IMR-90 (cell line): ENCODE measurements around the gene BSPRY. TPM values are rescaled to one million over a fixed set of nuclear protein-coding genes. Genes with fewer than 3 reads are reported as not detected.
A peak's percentile ranks its signal among the peaks of the same experiment; 100 is the strongest.

Source experiments
- ATAC-seq: fragments of 200-7000 bp; cut with Tn5 transposase; 2 replicates; pipeline ENCODE4 v1.9.1; 2020; ENCODE audit warnings: low read depth, mild to moderate bottlenecking, moderate library complexity
- Bru-seq: library from RNA; stranded (reverse); fragments of 400-500 nt; gene quantifications from one replicate; lab custom pipeline; 2021; lab: Mats Ljungman, UMichigan
- BruChase-seq, 2 experiments: library from RNA; stranded (reverse); fragments of 400-500 nt; gene quantifications; one replicate each; lab custom pipeline; 2021; lab: Mats Ljungman, UMichigan
- BruUV-seq: library from RNA; stranded (reverse); fragments of 400-500 nt; replicated peaks from 2 replicates; lab custom pipeline; 2021; lab: Mats Ljungman, UMichigan
- CTCF ChIA-PET: fragments of 300-600 bp; formaldehyde crosslinking; extraction: SDS; loops from one replicate; lab custom pipeline; 2021; ENCODE audit warnings: antibody characterized with exemption; lab: Yijun Ruan, JAX
- POLR2A ChIA-PET: fragments of 300-600 bp; sonication (Branson Sonifier 250); formaldehyde crosslinking; loops from one replicate; lab custom pipeline; 2022; ENCODE audit warnings: antibody characterized with exemption; ENCODE audit not compliant: unreplicated experiment; lab: Charles Lee
- DNase-seq: peaks from one replicate; pipeline ENCODE4 v3.0.0; 2013
- H2AFZ ChIP-seq: replicated peaks from 2 replicates; pipeline ENCODE3; 2013; ENCODE audit warnings: low read length, mild to moderate bottlenecking; ENCODE audit not compliant: poor library complexity
- H2AK5ac ChIP-seq: 2 replicates; pipeline ENCODE4 v1.6.1; 2013; ENCODE audit warnings: low read depth, low read length, inconsistent platforms
- H2AK9ac ChIP-seq: replicated peaks from 2 replicates; pipeline ENCODE3; 2013; ENCODE audit warnings: mild to moderate bottlenecking, low read depth, low read length, moderate library complexity; ENCODE audit not compliant: poor library complexity
- H2BK120ac ChIP-seq: 2 replicates; pipeline ENCODE4 v1.6.1; 2013; ENCODE audit warnings: low read depth, low read length, inconsistent platforms
- H2BK15ac ChIP-seq: 3 replicates; pipeline ENCODE4 v1.6.1; 2013; ENCODE audit warnings: low read depth, low read length, inconsistent platforms
- H2BK20ac ChIP-seq: 2 replicates; pipeline ENCODE4 v1.6.1; 2013; ENCODE audit warnings: low read depth, mild to moderate bottlenecking, inconsistent platforms, low read length, moderate library complexity
- H2BK5ac ChIP-seq: 2 replicates; pipeline ENCODE4 v1.6.1; 2013; ENCODE audit warnings: mild to moderate bottlenecking, low read depth, low read length, inconsistent platforms; ENCODE audit not compliant: poor library complexity, severe bottlenecking
- H3K14ac ChIP-seq: replicated peaks from 2 replicates; pipeline ENCODE4 v1.6.1; 2013; ENCODE audit warnings: low read depth, low read length, inconsistent platforms
- H3K18ac ChIP-seq: 2 replicates; pipeline ENCODE4 v1.6.1; 2013; ENCODE audit warnings: low read depth, low read length, control low read depth
- H3K23ac ChIP-seq: 2 replicates; pipeline ENCODE4 v1.6.1; 2013; ENCODE audit warnings: low read depth, low read length, inconsistent platforms
- H3K27ac ChIP-seq: 2 replicates; pipeline ENCODE4 v1.5.1; 2013; ENCODE audit warnings: mild to moderate bottlenecking, control low read depth, low read length; ENCODE audit not compliant: insufficient read depth
- H3K27me3 ChIP-seq: 2 replicates; pipeline ENCODE4 v1.6.1; 2013; ENCODE audit warnings: low read length; ENCODE audit not compliant: control insufficient read depth, insufficient read depth
- H3K36me3 ChIP-seq: 2 replicates; pipeline ENCODE4 v1.6.1; 2013; ENCODE audit warnings: low read length, mixed read lengths; ENCODE audit not compliant: control insufficient read depth, insufficient read depth
- H3K4ac ChIP-seq: 2 replicates; pipeline ENCODE4 v1.6.1; 2013; ENCODE audit warnings: low read depth, low read length, inconsistent platforms
- H3K4me1 ChIP-seq: 2 replicates; pipeline ENCODE4 v1.6.1; 2013; ENCODE audit warnings: low read length, mixed read lengths; ENCODE audit not compliant: control insufficient read depth, insufficient read depth
- H3K4me2 ChIP-seq: 2 replicates; pipeline ENCODE4 v1.6.1; 2013; ENCODE audit warnings: low read depth, mild to moderate bottlenecking, control low read depth, low read length, moderate library complexity
- H3K4me3 ChIP-seq: 2 replicates; pipeline ENCODE4 v1.5.1; 2013; ENCODE audit warnings: low read depth, mild to moderate bottlenecking, control low read depth, low read length, moderate library complexity; ENCODE audit not compliant: insufficient read depth
- H3K56ac ChIP-seq: 2 replicates; pipeline ENCODE4 v1.6.1; 2013; ENCODE audit warnings: low read length, inconsistent platforms; ENCODE audit not compliant: insufficient read depth; ENCODE audit errors: extremely low read depth
- H3K79me1 ChIP-seq, 2 experiments: 2 replicates each; pipeline ENCODE4 v1.6.1; 2013; ENCODE audit warnings: low read length in 2 of 2, inconsistent platforms in 1 of 2, low read depth in 1 of 2
- H3K9ac ChIP-seq: 2 replicates; pipeline ENCODE4 v1.6.1; 2013; ENCODE audit warnings: low read depth, low read length, control low read depth
- H3K9me1 ChIP-seq: 2 replicates; pipeline ENCODE4 v1.6.1; 2013; ENCODE audit warnings: low read length, inconsistent platforms; ENCODE audit not compliant: insufficient read depth
- H3K9me3 ChIP-seq: 2 replicates; pipeline ENCODE4 v1.6.1; 2013; ENCODE audit warnings: low read length; ENCODE audit not compliant: control insufficient read depth, insufficient read depth
- H4K20me1 ChIP-seq: 2 replicates; pipeline ENCODE4 v1.6.1; 2013; ENCODE audit warnings: low read length, inconsistent platforms; ENCODE audit not compliant: insufficient read depth
- H4K5ac ChIP-seq: 2 replicates; pipeline ENCODE4 v1.6.1; 2013; ENCODE audit warnings: mild to moderate bottlenecking, low read depth, low read length, control low read depth
- H4K8ac ChIP-seq, 2 experiments: 2 replicates each; pipeline ENCODE4 v1.6.1; 2013; ENCODE audit warnings: low read depth in 2 of 2, low read length in 2 of 2, control low read depth in 1 of 2, inconsistent platforms in 1 of 2
- H4K91ac ChIP-seq: 2 replicates; pipeline ENCODE4 v1.6.1; 2013; ENCODE audit warnings: low read depth, low read length, inconsistent platforms; ENCODE audit not compliant: insufficient read depth
- CTCF ChIP-seq: conservative IDR thresholded peaks from 2 replicates; pipeline ENCODE4 v1.5.1; 2012; ENCODE audit warnings: mild to moderate bottlenecking, low read depth, low read length, improper control_type of control experiment
- ELK1 ChIP-seq: fragments of 150-350 bp; IDR thresholded peaks from 2 replicates; pipeline ENCODE4 v1.6.1; 2016; ENCODE audit warnings: low read depth, mild to moderate bottlenecking, low read length, moderate library complexity, borderline replicate concordance
- FOS ChIP-seq: fragments of 150-350 bp; IDR thresholded peaks from 2 replicates; pipeline ENCODE4 v1.6.1; 2016; ENCODE audit warnings: low read depth, low read length
- MAZ ChIP-seq: IDR thresholded peaks from 2 replicates; pipeline ENCODE4 v1.6.1; 2012; ENCODE audit warnings: low read depth, mild to moderate bottlenecking, low read length, improper control_type of control experiment, moderate library complexity, borderline replicate concordance
- MXI1 ChIP-seq: IDR thresholded peaks from 2 replicates; pipeline ENCODE4 v1.6.1; 2012; ENCODE audit warnings: low read depth, mild to moderate bottlenecking, low read length, moderate library complexity, borderline replicate concordance
- NFE2L2 ChIP-seq: fragments of 150-350 bp; IDR thresholded peaks from 2 replicates; pipeline ENCODE4 v1.6.1; 2016; ENCODE audit warnings: low read depth, mild to moderate bottlenecking, low read length
- POLR2A ChIP-seq: IDR thresholded peaks from 2 replicates; pipeline ENCODE4 v1.6.1; 2012; ENCODE audit warnings: mild to moderate bottlenecking, low read depth, low read length
- RAD21 ChIP-seq: IDR thresholded peaks from 2 replicates; pipeline ENCODE4 v1.6.1; 2012; ENCODE audit warnings: low read length, improper control_type of control experiment
- RCOR1 ChIP-seq: IDR thresholded peaks from 2 replicates; pipeline ENCODE4 v1.6.1; 2012; ENCODE audit warnings: mild to moderate bottlenecking, low read length, improper control_type of control experiment; ENCODE audit not compliant: insufficient replicate concordance
- RFX5 ChIP-seq: IDR thresholded peaks from 2 replicates; pipeline ENCODE4 v1.8.0; 2012; ENCODE audit warnings: low read depth, mild to moderate bottlenecking, low read length, moderate library complexity
- SMC3 ChIP-seq: fragments of 150-350 bp; IDR thresholded peaks from 2 replicates; pipeline ENCODE4 v1.6.1; 2016; ENCODE audit warnings: low read depth, mild to moderate bottlenecking, antibody characterized with exemption, low read length, moderate library complexity
- USF2 ChIP-seq: fragments of 150-350 bp; IDR thresholded peaks from 2 replicates; pipeline ENCODE4 v1.6.1; 2017; ENCODE audit warnings: mild to moderate bottlenecking, antibody characterized with exemption, low read length, low read depth
- WGBS, 2 experiments: methylation state at CpG; one replicate each; pipeline versions ENCODE4 v1.1.5 to v1.1.7; 2013; ENCODE audit warnings: missing lambda C conversion rate in 2 of 2; ENCODE audit not compliant: insufficient read length in 1 of 2; ENCODE audit errors: extremely low coverage in 2 of 2; 5-methylcytosine and 5-hydroxymethylcytosine counted together
- dilution Hi-C: fragments of 300-500 bp; cut with HindIII; formaldehyde crosslinking; loops from one replicate; pipeline ENCODE4 v1.14.3; 2018; ENCODE audit warnings: low sequenced_read_pairs; ENCODE audit not compliant: unreplicated experiment
- in situ Hi-C: fragments of 300-500 bp; cut with MboI; formaldehyde crosslinking; loops from 3 replicates; pipeline ENCODE4 v1.14.3; 2019; ENCODE audit warnings: low sequenced_read_pairs, inconsistent platforms, mixed read lengths
- intact Hi-C: fragments of 100-400 bp; cut with micrococcal nuclease; formaldehyde crosslinking; loops from 2 replicates; pipeline ENCODE4 v1.10.0; 2022
- long read RNA-seq: library from polyadenylated mRNA; unstranded; transcript quantifications from one replicate; pipeline ENCODE4 v2.0.0, GENCODE V29; 2021; ENCODE audit not compliant: unreplicated experiment
- polyA plus RNA-seq, 3 experiments: library from polyadenylated mRNA; depleted of rRNA; stranded (reverse); fragments of >200 nt; gene quantifications; 2 replicates each; pipeline ENCODE4 v1.2.3, GENCODE V29; 2012; ENCODE audit warnings: low replicate concordance in 1 of 3
- total RNA-seq: library from RNA; depleted of rRNA; stranded (reverse); fragments of >200 nt; gene quantifications from 2 replicates; pipeline ENCODE4 v1.2.3, GENCODE V29; 2012; rRNA removed

The BSPRY gene
- total RNA-seq (not detected in 2 replicates), polyA plus RNA-seq (2012; rRNA removed) (not detected in 2 replicates), Bru-seq, nascent RNA (percentile 8 among the genes with signal in this experiment), BruChase-seq, experiment 1, labeled RNA remaining after a 6-hour chase (percentile 16 among the genes with signal in this experiment), BruChase-seq, experiment 2, labeled RNA remaining after a 2-hour chase (percentile 7 among the genes with signal in this experiment)
- polyA plus RNA-seq (2012; cell fraction: cytosol; rRNA removed): not detected in 2 replicates
- polyA plus RNA-seq (2012; cell fraction: nucleus; rRNA removed; ENCODE audit: low replicate concordance): not detected in 2 replicates
- long read RNA-seq: 0 reads

GRCh38 chr9:113349445-113350094 lies at the start of gene BSPRY:
TSS of gene BSPRY (plus strand) at chr9:113349541. CDS start at chr9:113349580, 39 bp downstream.
- Histone ChIP-seq H4K20me1 (no peaks in the 10 kb centered on the region), H2BK5ac (no peak within 1 kb of the TSS), H3K14ac (no peak within 1 kb of the TSS), H2AK9ac (no peak within 1 kb of the TSS), H2BK20ac (no peak within 1 kb of the TSS), H3K4ac (no peak within 1 kb of the TSS), H2BK15ac (no peak within 1 kb of the TSS), H3K9ac (no peak within 1 kb of the TSS), H3K79me1 (no peaks in the 10 kb centered on the region), H3K27me3 (peaks cover 66% of the 10 kb centered on the region), H2AFZ (peak within 1 kb of the TSS; percentile 12), H3K56ac (no peak within 1 kb of the TSS), H3K9me3 (no peaks in the 10 kb centered on the region), H4K8ac (no peak within 1 kb of the TSS), H3K4me2 (no peak within 1 kb of the TSS; the same call in 1 of the 2 replicates), H3K27ac (no peak within 1 kb of the TSS), H4K5ac (no peak within 1 kb of the TSS), H2BK120ac (no peak within 1 kb of the TSS), H2AK5ac (no peak within 1 kb of the TSS), H3K4me1 (no peaks in the 10 kb centered on the region), H3K9me1 (no peaks in the 10 kb centered on the region), H3K23ac (peak within 1 kb of the TSS; percentile 31; the same call in 1 of the 2 replicates), H3K36me3 (no peaks in the 10 kb centered on the region), H3K18ac (no peak within 1 kb of the TSS), H3K4me3 (no peak within 1 kb of the TSS), H4K91ac (no peak within 1 kb of the TSS)
- 2% methylated on average over 18 of the region's 71 CpGs; no CpG with 5 or more reads in 1 of the 2 experiments for WGBS, 2 experiments
- POLR2A ChIA-PET: no interaction called here
- DNase-seq (no peak), ATAC-seq (peak; percentile 61)
- dilution Hi-C loops (no loop called here), intact Hi-C loops (no loop called here), in situ Hi-C loops (no loop called here)
- no peak for TF ChIP-seq RCOR1
- no peak for TF ChIP-seq POLR2A
- TF ChIP-seq CTCF: no peak
- TF ChIP-seq ELK1: no peak
- TF ChIP-seq USF2: no peak
- TF ChIP-seq MAZ: no peak
- TF ChIP-seq MXI1: no peak
- no peak for TF ChIP-seq NFE2L2
- no peak for TF ChIP-seq SMC3
- no peak for TF ChIP-seq RAD21
- no peak for TF ChIP-seq RFX5
- TF ChIP-seq FOS: no peak
- CTCF ChIA-PET: no interaction called here
- no TSS peak for BruUV-seq
